CD4-positive, alpha-beta T cell (primary cell): ENCODE measurements around the gene TINAGL1. TPM values are rescaled to one million over a fixed set of nuclear protein-coding genes. Genes with fewer than 3 reads are reported as not detected.
"Not testable (repeated sequence)": the region's sequence is repeated elsewhere in the genome, so short reads cannot be mapped to it uniquely, and the experiment has no call there.

Source experiments
- ATAC-seq: fragments of 200-7000 bp; cut with Tn5 transposase; one replicate; pipeline ENCODE4 v1.10.0; 2022; ENCODE audit warnings: mild to moderate bottlenecking; ENCODE audit not compliant: poor library complexity
- CTCF ChIA-PET: fragments of 350-600 bp; sonication (Branson Sonifier 250); formaldehyde crosslinking; loops from one replicate; lab custom pipeline; 2021; ENCODE audit warnings: antibody characterized with exemption, inconsistent platforms; lab: Charles Lee
- POLR2A ChIA-PET: fragments of 350-600 bp; sonication (Branson Sonifier 250); formaldehyde crosslinking; loops from one replicate; lab custom pipeline; 2021; ENCODE audit warnings: antibody characterized with exemption, inconsistent platforms; lab: Charles Lee
- DNase-seq, 14 experiments: peaks; one replicate each; pipeline ENCODE4 v3.0.0-alpha.2; 2013 to 2020; ENCODE audit warnings: mixed read lengths in 2 of 14
- H3K27ac ChIP-seq, 2 donors: one replicate each; pipeline versions ENCODE4 v1.5.1 to v1.7.0; 2013; ENCODE audit warnings: low read length in 2 of 2, low read depth in 1 of 2, mild to moderate bottlenecking in 1 of 2
- H3K27me3 ChIP-seq, 2 experiments: 1 replicate in 1 of 2; 2 replicates in 1 of 2; pipeline versions ENCODE4 v1.6.1 to v1.7.0; 2013; ENCODE audit warnings: low read length in 2 of 2, control low read depth in 1 of 2, mild to moderate bottlenecking in 1 of 2, moderate library complexity in 1 of 2; ENCODE audit not compliant: insufficient read depth in 2 of 2, control insufficient read depth in 1 of 2
- H3K36me3 ChIP-seq: one replicate; pipeline ENCODE4 v1.6.1; 2013; ENCODE audit warnings: low read length, control low read depth; ENCODE audit not compliant: insufficient read depth
- H3K4me1 ChIP-seq: one replicate; pipeline ENCODE4 v1.6.1; 2013; ENCODE audit warnings: low read length, control low read depth; ENCODE audit not compliant: insufficient read depth
- H3K4me3 ChIP-seq: one replicate; pipeline ENCODE4 v1.5.1; 2013; ENCODE audit warnings: mild to moderate bottlenecking, low read length, moderate library complexity
- H3K9me3 ChIP-seq, 2 experiments: 1 replicate in 1 of 2; 2 replicates in 1 of 2; pipeline versions ENCODE4 v1.6.1 to v1.7.0; 2013; ENCODE audit warnings: low read length in 2 of 2, mild to moderate bottlenecking in 2 of 2, control low read depth in 1 of 2, moderate library complexity in 1 of 2; ENCODE audit not compliant: control insufficient read depth in 1 of 2, insufficient read depth in 1 of 2
- H3K27ac Mint-ChIP-seq: one replicate; pipeline ENCODE4 v1.8.0; 2020; ENCODE audit warnings: mixed read lengths
- H3K27me3 Mint-ChIP-seq: one replicate; pipeline ENCODE4 v1.8.0; 2021; ENCODE audit warnings: mixed read lengths
- H3K36me3 Mint-ChIP-seq: one replicate; pipeline ENCODE4 v1.8.0; 2021; ENCODE audit warnings: low read depth, mixed read lengths
- H3K4me1 Mint-ChIP-seq: one replicate; pipeline ENCODE4 v1.8.0; 2021; ENCODE audit warnings: low read depth, mixed read lengths
- H3K4me3 Mint-ChIP-seq: one replicate; pipeline ENCODE4 v1.8.0; 2020; ENCODE audit warnings: mild to moderate bottlenecking, mixed read lengths
- H3K9me3 Mint-ChIP-seq: one replicate; pipeline ENCODE4 v1.8.0; 2020; ENCODE audit warnings: mixed read lengths
- CTCF ChIP-seq: fragments of 200-600 bp; IDR thresholded peaks from one replicate; pipeline ENCODE4 v1.8.0; 2022; ENCODE audit warnings: antibody characterized with exemption, mild to moderate bottlenecking
- intact Hi-C, 2 experiments: fragments of 100-400 bp; cut with DNase I in 1 of 2; cut with micrococcal nuclease in 1 of 2; formaldehyde crosslinking; loops; one replicate each; pipeline versions ENCODE4 v1.15.1 to v1.9.0; 2023 to 2025; cut with DNase I, micrococcal nuclease
- total RNA-seq, 174 experiments: library from RNA in 2 of 174; stranded (reverse) in 2 of 174; gene quantifications; one replicate each; pipeline ENCODE4 v1.2.3 and lab custom pipeline; 2021 to 2026

TINAGL1 gene
- total RNA-seq, 2 experiments from 2014 or later: not detected

- no peaks in the 10 kb centered on the region for H3K36me3 Mint-ChIP-seq
- DNase-seq: no peak
- peaks cover 0 to 3% of the 10 kb centered on the region in 2 experiments for H3K9me3 ChIP-seq
- intact Hi-C loops: no loop called here
- no peak overlapping the region for H3K4me3 Mint-ChIP-seq
- peaks cover 2 to 6% of the 10 kb centered on the region in 2 experiments for H3K27me3 ChIP-seq
- CTCF ChIA-PET: no interaction called here
- TF ChIP-seq CTCF: no peak
- POLR2A ChIA-PET: no interaction called here
- no peaks in the 10 kb centered on the region for H3K4me1 Mint-ChIP-seq
- no peak overlapping the region for H3K27ac ChIP-seq
- no peak overlapping the region for H3K27ac Mint-ChIP-seq
- no peaks in the 10 kb centered on the region for H3K36me3 ChIP-seq
- H3K4me3 ChIP-seq: no peak overlapping the region
- H3K9me3 Mint-ChIP-seq: no peaks in the 10 kb centered on the region
- ATAC-seq: no peak
- H3K4me1 ChIP-seq: no peaks in the 10 kb centered on the region
- peaks cover 19% of the 10 kb centered on the region for H3K27me3 Mint-ChIP-seq
These were observed 8.8 kb downstream of the TINAGL1 start for GRCh38 chr1:31584869-31585735.

GRCh38 chr1:31585736-31586365 is 9.5 kb downstream of the TINAGL1 start:
- Mint-ChIP-seq H3K27ac (no peak overlapping the region), H3K4me3 (no peak overlapping the region), H3K27me3 (peaks cover 26% of the 10 kb centered on the region), H3K4me1 (no peaks in the 10 kb centered on the region), H3K9me3 (no peaks in the 10 kb centered on the region), H3K36me3 (no peaks in the 10 kb centered on the region)
- DNase-seq: no peak
- TF ChIP-seq CTCF: no peak
- intact Hi-C loops: no loop called here
- peaks cover 2 to 6% of the 10 kb centered on the region in 2 experiments for H3K27me3 ChIP-seq
- no peaks in the 10 kb centered on the region for H3K36me3 ChIP-seq
- no peak overlapping the region for H3K27ac ChIP-seq
- ChIA-PET POLR2A (no interaction called here), CTCF (no interaction called here)
- no peak for ATAC-seq
- H3K9me3 ChIP-seq: peaks cover 0 to 3% of the 10 kb centered on the region in 2 experiments
- H3K4me3 ChIP-seq: no peak overlapping the region
- H3K4me1 ChIP-seq: no peaks in the 10 kb centered on the region

- intact Hi-C loops: no loop called here
These were observed 10.3 kb downstream of the TINAGL1 start for GRCh38 chr1:31586376-31587327.

GRCh38 chr1:31587328-31587699 is 11.0 kb downstream of the TINAGL1 start:
- ATAC-seq, H3K36me3 Mint-ChIP-seq, H3K4me3 Mint-ChIP-seq, H3K27ac Mint-ChIP-seq, POLR2A ChIA-PET, DNase-seq, H3K4me1 ChIP-seq, H3K9me3 ChIP-seq, H3K27me3 ChIP-seq, H3K27ac ChIP-seq, intact Hi-C loops, H3K4me3 ChIP-seq, H3K9me3 Mint-ChIP-seq, H3K36me3 ChIP-seq, H3K4me1 Mint-ChIP-seq: not testable (repeated sequence)
- CTCF ChIA-PET: interaction anchor here (1.1 kb wide), 1 partner anchor 202 kb away, joined by 4 read pairs; no protein-coding TSS in a partner anchor
- peaks cover 40% of the 10 kb centered on the region for H3K27me3 Mint-ChIP-seq

More at GRCh38 chr1:31586376-31587327, 10.3 kb downstream of the TINAGL1 start:
- Mint-ChIP-seq H3K27me3 (peaks cover 33% of the 10 kb centered on the region), H3K4me3 (no peak overlapping the region), H3K27ac (no peak overlapping the region), H3K36me3 (no peaks in the 10 kb centered on the region), H3K9me3 (no peaks in the 10 kb centered on the region), H3K4me1 (no peaks in the 10 kb centered on the region)
- ATAC-seq (no peak), DNase-seq (no peak)
- Histone ChIP-seq H3K4me1 (no peaks in the 10 kb centered on the region), H3K4me3 (no peak overlapping the region), H3K36me3 (no peaks in the 10 kb centered on the region), H3K9me3 (peaks cover 0 to 3% of the 10 kb centered on the region in 2 experiments), H3K27ac (no peak overlapping the region), H3K27me3 (peaks cover 2 to 6% of the 10 kb centered on the region in 2 experiments)
- no peak for TF ChIP-seq CTCF
- ChIA-PET POLR2A (no interaction called here), CTCF (no interaction called here)
